ENCODE data around the gene CDR2L.
"Not testable (repeated sequence)": the region's sequence is repeated elsewhere in the genome, so short reads cannot be mapped to it uniquely, and the experiment has no call there.

CDR2L gene

GRCh38 chr17:75011401-75012095, 24.1 kb downstream of the CDR2L start:
- DNase-seq, result no peak

GRCh38 chr17:75012096-75012345, 24.6 kb downstream of the CDR2L start:
- no peak for DNase-seq

GRCh38 chr17:75012346-75013091, 25.1 kb downstream of the CDR2L start, which contains the start of gene MRPL58:
TSS of gene MRPL58 (plus strand) at chr17:75012670. CDS start at chr17:75012687, 17 bp downstream.
- DNase-seq, result peak; percentile 63

- DNase-seq, result no peak
Measured at GRCh38 chr17:75013092-75013559, 25.7 kb downstream of the CDR2L start.

GRCh38 chr17:75019146-75019545, 31.7 kb downstream of the CDR2L start:
- no peak for DNase-seq

GRCh38 chr17:75019710-75020109, 32.3 kb downstream of the CDR2L start:
- DNase-seq, result no peak

- DNase-seq, result no peak
Measured at GRCh38 chr17:75020331-75021110, 33.1 kb downstream of the CDR2L start.

- no peak for DNase-seq
Measured at GRCh38 chr17:75024686-75025397, 37.4 kb downstream of the CDR2L start.

GRCh38 chr17:75025398-75025734, 37.9 kb downstream of the CDR2L start:
- DNase-seq, result not testable (repeated sequence)

GRCh38 chr17:75026650-75027049, 39.2 kb downstream of the CDR2L start:
- not testable (repeated sequence) for DNase-seq

GRCh38 chr17:75030161-75030560, 42.7 kb downstream of the CDR2L start:
- no peak for DNase-seq

- peak; percentile 49 for DNase-seq
Measured at GRCh38 chr17:75031972-75032719, 44.7 kb downstream of the CDR2L start.

- DNase-seq, result no peak
Measured at GRCh38 chr17:75032720-75033280, 45.4 kb downstream of the CDR2L start.

- peak; percentile 82 for DNase-seq
Measured at GRCh38 chr17:75033346-75034235, 46.2 kb downstream of the CDR2L start.

- peak; percentile 80 for DNase-seq
Measured at GRCh38 chr17:75034236-75034908, 46.9 kb downstream of the CDR2L start.

GRCh38 chr17:75036643-75037268, 49.3 kb downstream of the CDR2L start:
- peak; percentile 65 for DNase-seq

GRCh38 chr17:75039238-75039637, 51.8 kb downstream of the CDR2L start:
- no peak for DNase-seq

- no peak for DNase-seq
Measured at GRCh38 chr17:75041656-75042280, 54.3 kb downstream of the CDR2L start.

- not testable (repeated sequence) for DNase-seq
Measured at GRCh38 chr17:75043789-75044188, 56.4 kb downstream of the CDR2L start.

All from activated T-cell treated with anti-CD3 and anti-CD28 coated beads for 4 hours (primary cell).